HG03558 (cell line): Measurements from ENCODE around the gene TNFSF13.
"Not testable (repeated sequence)": the region's sequence is repeated elsewhere in the genome, so short reads cannot be mapped to it uniquely, and the experiment has no call there.

Experiments used
- ATAC-seq: cut with Tn5 transposase; IDR thresholded peaks from one replicate; pipeline ENCODE4 v1.9.1; 2021; ENCODE audit warnings: moderate number of reproducible peaks; ENCODE audit not compliant: unreplicated experiment; ENCODE audit errors: extremely low read depth

The TNFSF13 gene

GRCh38 chr17:7589204-7589868 is 30.8 kb downstream of the TNFSF13 start:
- no peak for ATAC-seq

- no peak for ATAC-seq
These were observed 31.5 kb downstream of the TNFSF13 start, which contains the start of gene SOX15 for GRCh38 chr17:7589891-7590691. Gene SOX15 (minus strand): TSS chr17:7590094. CDS start chr17:7589676, 418 bp downstream.

GRCh38 chr17:7590743-7591142 is 32.2 kb downstream of the TNFSF13 start:
- ATAC-seq = no peak

GRCh38 chr17:7591596-7591995 is 33.0 kb downstream of the TNFSF13 start:
- no peak for ATAC-seq

DNA sequence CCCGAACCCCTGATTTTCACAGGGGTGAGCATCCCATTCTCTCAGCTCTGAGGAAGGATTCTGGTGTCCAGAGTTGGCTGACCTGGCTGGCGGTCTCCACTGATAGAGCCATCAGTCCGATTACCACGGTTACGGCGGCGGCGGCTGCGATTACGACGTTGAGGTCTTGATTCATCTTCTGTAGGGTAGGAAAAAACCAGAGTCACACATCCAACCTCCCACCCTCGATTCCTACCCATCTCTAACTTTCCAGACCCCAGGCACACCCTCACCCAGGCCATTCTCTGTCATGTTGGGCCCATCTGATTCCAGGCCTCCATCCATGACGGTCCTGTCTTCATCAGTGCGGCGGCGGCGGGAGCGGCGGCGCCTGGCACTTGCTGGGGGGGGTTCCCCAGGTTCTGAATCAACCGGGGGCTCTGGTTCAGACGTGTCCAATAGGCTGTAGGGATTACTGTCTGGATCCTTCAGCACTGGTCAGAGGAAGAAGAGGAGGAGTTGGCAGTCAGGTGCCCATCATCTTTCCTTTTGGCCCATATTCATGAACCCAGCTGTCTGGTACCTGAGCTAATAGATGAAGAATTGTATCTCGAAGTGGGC is 34.0 kb downstream of the TNFSF13 start:
- ATAC-seq = no peak

DNA sequence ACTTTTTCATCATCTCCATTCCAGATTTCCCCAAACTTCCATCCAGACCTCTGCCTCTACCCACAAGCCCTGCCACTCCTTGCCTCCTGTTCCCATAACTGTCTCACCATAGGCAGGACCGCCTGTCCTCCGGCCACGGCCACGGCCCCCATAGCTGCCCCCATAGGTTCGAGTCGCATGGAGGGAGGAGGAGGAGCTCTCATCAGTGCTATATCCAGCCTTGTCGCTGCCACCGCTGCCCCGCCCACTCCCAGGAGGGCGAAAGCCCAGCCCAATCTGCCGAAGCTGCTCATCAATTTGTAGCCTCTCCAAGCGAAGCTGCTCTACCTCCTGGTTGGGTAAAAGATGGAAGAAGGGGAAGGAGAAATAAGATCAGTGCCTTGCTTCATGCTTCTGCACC is 34.7 kb downstream of the TNFSF13 start:
- no peak for ATAC-seq

- ATAC-seq = not testable (repeated sequence)
These were observed 39.0 kb downstream of the TNFSF13 start for GRCh38 chr17:7597561-7597960.

DNA sequence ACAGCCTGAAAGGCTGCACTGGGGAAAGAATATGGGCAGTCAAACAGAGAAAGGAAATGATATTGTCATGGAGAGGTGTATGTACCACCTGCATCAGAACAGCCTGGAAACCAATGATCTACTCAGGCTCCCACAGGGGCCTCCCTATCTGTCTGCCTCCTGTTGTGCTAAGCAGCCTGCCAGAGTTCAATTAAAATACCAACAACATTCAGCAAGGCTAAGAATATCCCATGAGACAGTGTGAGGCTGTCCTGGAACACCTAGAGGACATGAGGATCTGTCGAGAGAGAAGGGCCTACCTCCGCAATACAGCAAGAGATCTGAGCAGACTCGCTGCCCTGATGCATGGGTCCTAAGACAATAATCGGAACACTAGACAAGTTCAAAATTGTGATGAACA is 47.7 kb downstream of the TNFSF13 start:
- no peak for ATAC-seq

DNA sequence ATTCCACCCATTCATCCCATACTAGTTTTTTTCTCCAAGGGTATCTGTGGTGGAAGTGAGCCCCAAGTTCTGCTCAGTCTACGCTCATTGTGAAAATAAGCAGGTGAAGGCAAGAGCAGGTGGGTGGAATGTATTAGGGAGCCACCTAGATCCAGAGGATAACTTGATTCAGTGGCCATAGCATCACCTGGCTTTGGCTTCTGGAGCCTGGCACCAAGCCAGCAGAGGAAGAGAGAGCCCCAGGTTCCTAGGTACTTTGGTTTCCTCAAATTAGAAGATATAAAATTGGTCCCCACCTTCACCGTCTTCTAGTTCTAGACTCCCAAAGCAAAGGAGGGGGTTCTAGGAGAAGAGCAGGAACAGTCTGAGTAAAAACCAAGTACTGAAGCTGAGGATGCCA is 52.1 kb downstream of the TNFSF13 start:
- ATAC-seq = no peak
